ENCODE data around the gene DHRSX.
"Not testable (repeated sequence)": the region's sequence is repeated elsewhere in the genome, so short reads cannot be mapped to it uniquely, and the experiment has no call there.

The DHRSX gene

DNA sequence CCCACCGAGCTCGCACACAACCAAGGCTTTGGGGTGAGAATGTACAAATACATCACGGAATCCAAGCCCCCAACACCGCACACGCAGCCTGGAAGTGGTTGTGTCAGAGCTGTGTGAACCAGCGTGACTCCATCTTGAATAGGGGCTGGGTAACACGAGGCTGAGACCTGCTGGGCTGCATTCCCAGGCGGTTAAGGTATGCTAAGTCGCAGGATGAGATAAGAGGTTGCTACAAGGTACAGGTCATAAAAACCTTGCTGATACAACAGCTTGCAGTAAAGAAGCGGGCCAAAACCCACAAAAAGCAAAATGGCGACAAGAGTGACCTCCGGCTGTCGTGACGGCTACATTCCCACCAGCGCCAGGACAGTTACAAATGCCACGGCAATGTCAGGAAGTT is 258.4 kb downstream of the DHRSX start:
- DNase-seq = no peak
- no peak overlapping the region for H3K4me3 ChIP-seq (ENCODE audit: low read depth, low read length)
- TF ChIP-seq CTCF (IDR thresholded peaks at IDR 0.05; ENCODE audit: low read depth, low read length) = no peak
- H3K27me3 ChIP-seq = no peaks in the 10 kb centered on the region
- no peaks in the 10 kb centered on the region for H3K36me3 ChIP-seq
- H3K9me3 ChIP-seq = no peaks in the 10 kb centered on the region
- H3K4me1 ChIP-seq = no peaks in the 10 kb centered on the region

GRCh38 chrX:2241496-2241895 is 259.3 kb downstream of the DHRSX start:
- not testable (repeated sequence) for H3K36me3 ChIP-seq; H3K27me3 ChIP-seq; H3K4me1 ChIP-seq; DNase-seq; H3K9me3 ChIP-seq; H3K4me3 ChIP-seq (ENCODE audit: low read depth, low read length)

- not testable (repeated sequence) for H3K36me3 ChIP-seq; H3K4me1 ChIP-seq; H3K4me3 ChIP-seq (ENCODE audit: low read depth, low read length); DNase-seq; H3K9me3 ChIP-seq; H3K27me3 ChIP-seq
Measured at GRCh38 chrX:2240761-2241160, 260.0 kb downstream of the DHRSX start.

GRCh38 chrX:2237976-2238375 is 262.8 kb downstream of the DHRSX start:
- Histone ChIP-seq H3K4me1 (no peaks in the 10 kb centered on the region), H3K36me3 (no peaks in the 10 kb centered on the region), H3K4me3 (ENCODE audit: low read depth, low read length) (no peak overlapping the region), H3K9me3 (no peaks in the 10 kb centered on the region), H3K27me3 (no peaks in the 10 kb centered on the region)
- TF ChIP-seq CTCF (IDR thresholded peaks at IDR 0.05; ENCODE audit: low read depth, low read length) = no peak
- no peak for DNase-seq

- DNase-seq = no peak
- H3K4me3 ChIP-seq (ENCODE audit: low read depth, low read length) = no peak overlapping the region
- no peaks in the 10 kb centered on the region for H3K4me1 ChIP-seq
- TF ChIP-seq CTCF (IDR thresholded peaks at IDR 0.05; ENCODE audit: low read depth, low read length) = no peak
- no peaks in the 10 kb centered on the region for H3K36me3 ChIP-seq
- no peaks in the 10 kb centered on the region for H3K9me3 ChIP-seq
- no peaks in the 10 kb centered on the region for H3K27me3 ChIP-seq
Measured at GRCh38 chrX:2231570-2232192, 269.1 kb downstream of the DHRSX start.

DNA sequence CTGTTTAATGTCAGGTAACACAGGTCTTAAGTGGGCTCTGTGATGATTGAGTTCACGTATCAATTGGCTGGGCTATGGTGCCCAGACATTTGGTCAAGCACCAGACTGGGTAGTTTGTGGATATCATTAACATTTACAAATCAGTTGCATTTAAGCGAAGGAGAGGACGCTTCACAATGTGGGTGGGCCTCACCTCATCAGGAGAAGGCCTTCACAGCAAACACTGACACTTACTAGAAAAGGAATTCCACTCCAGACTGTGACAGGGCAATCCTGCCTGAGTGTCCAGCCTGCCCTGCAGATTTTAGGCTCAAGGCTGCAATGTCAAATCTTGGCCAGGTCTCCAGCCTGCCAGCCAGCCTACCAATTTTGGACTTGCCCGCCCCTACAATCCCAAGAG is 270.3 kb downstream of the DHRSX start:
- Histone ChIP-seq H3K4me3 (ENCODE audit: low read depth, low read length) (no peak overlapping the region), H3K9me3 (no peaks in the 10 kb centered on the region), H3K4me1 (no peaks in the 10 kb centered on the region), H3K27me3 (no peaks in the 10 kb centered on the region), H3K36me3 (no peaks in the 10 kb centered on the region)
- no peak for DNase-seq
- TF ChIP-seq CTCF (IDR thresholded peaks at IDR 0.05; ENCODE audit: low read depth, low read length) = no peak

- Histone ChIP-seq H3K4me1 (no peaks in the 10 kb centered on the region), H3K9me3 (no peaks in the 10 kb centered on the region), H3K27me3 (no peaks in the 10 kb centered on the region), H3K36me3 (no peaks in the 10 kb centered on the region), H3K4me3 (ENCODE audit: low read depth, low read length) (no peak overlapping the region)
- DNase-seq = no peak
- TF ChIP-seq CTCF (IDR thresholded peaks at IDR 0.05; ENCODE audit: low read depth, low read length) = no peak
Measured at GRCh38 chrX:2228536-2228935, 272.2 kb downstream of the DHRSX start.

All from BE2C (cell line).